GF-D8 (cell line): ENCODE measurements around the gene ADGRL1.

Source experiments
- DNase-seq: peaks from one replicate; lab custom pipeline; 2025; lab: John Stamatoyannopoulos, UW

The ADGRL1 gene

DNA sequence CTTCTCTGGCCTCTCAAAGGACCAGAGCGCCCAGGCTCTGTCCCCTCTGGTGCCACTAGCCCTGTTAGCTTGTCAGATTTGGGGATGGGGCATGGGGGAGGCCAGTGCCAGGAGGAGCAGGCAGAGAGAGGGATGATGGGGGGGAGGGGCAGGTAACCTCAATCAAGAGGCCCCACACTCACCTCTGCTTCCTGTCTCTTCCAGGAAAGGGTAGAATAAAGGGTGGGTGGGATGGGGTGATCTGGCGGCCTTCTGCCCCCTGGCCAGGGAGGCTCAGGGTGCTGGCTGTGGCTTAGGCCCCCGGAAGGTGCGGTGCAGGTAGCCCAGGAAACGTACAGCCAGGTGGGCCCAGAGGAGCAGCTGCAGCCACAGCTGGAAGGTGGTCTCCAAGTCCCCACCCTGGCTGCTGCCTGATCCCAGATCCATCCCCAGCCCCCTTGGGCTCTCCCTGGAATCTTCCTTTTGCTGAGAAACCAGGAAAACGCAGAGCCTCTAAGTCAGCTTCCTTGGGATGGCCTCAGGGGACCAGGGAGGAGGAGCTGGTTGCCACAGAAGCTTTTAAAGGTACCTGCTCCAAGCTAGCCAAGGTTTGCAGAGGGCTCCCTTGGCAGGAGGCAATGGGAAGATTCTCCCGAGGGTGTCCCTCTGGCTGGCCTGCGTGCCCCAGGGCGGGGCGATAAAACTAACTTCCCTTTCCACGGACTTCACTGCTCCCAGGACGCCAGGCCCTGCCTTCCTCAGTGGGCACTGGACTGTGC lies 93.7 kb downstream of the ADGRL1 start:
- DNase-seq, result no peak

GRCh38 chr19:14111486-14111885 lies 94.5 kb downstream of the ADGRL1 start:
- DNase-seq, result no peak

DNA sequence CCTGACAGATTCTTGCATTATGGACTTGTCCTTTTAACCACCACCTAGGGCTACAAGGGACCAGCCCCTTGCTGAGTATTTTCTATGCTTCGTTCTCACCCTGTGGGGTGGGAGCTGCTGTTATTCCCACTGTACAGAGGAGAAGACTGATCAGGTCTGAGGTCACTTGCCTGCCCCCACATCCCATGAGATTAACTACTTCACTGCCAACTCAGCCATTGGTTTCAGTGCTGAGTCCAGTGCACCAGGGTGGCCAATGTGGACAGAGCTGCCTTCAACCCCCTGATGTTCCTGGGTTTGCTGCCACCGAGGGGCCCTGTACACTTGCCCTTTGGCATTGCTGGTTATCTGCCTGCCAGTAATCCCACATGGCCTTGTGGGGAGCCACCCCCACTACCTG lies 95.3 kb downstream of the ADGRL1 start:
- no peak for DNase-seq

DNA sequence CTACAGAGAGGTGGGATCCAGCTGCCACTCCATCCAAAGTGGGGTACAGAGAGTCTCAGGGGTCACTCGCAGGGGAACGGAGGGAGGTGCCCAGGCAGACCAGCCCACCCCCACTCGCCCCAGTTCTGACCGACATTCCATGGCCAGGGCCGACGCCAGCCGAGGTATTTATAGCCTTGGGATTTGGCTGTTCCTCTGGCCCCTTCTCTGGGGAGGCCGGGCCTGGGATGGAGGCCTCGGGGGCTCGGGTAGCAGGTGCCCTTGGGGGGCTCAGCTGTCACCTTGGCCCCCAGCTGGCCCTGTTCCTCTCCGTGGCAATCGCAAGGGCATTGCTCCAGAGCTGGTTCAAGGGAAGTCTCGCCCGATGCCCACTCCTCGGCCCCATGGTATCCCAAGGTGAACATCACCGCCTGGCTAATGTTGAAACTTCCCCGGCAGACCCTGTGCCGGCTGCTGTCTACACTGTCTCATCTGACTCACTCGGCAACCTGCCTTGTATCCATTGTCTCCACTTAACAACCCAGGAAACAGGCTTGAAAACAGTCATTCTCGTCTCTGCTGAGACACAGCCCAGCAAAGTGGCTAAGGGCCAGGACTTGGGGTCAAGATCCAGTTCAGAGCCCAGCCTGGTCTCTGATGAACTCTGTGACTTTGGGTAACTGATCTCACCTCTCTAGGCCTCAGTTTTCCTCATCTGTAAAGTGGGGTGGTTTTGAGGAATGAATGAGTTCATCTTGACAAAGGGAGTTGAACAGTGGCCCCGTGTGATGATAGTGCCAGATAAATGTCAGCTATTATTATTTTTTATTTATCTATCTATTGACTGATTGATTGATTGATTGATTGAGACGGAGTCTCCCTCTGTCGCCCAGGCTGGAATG lies 98.1 kb downstream of the ADGRL1 start:
- no peak for DNase-seq

GRCh38 chr19:14106840-14107239 lies 99.1 kb downstream of the ADGRL1 start:
- DNase-seq, result no peak

GRCh38 chr19:14105680-14106079 lies 100.3 kb downstream of the ADGRL1 start:
- no peak for DNase-seq

GRCh38 chr19:14103310-14103709 lies 102.7 kb downstream of the ADGRL1 start:
- DNase-seq, result no peak

DNA sequence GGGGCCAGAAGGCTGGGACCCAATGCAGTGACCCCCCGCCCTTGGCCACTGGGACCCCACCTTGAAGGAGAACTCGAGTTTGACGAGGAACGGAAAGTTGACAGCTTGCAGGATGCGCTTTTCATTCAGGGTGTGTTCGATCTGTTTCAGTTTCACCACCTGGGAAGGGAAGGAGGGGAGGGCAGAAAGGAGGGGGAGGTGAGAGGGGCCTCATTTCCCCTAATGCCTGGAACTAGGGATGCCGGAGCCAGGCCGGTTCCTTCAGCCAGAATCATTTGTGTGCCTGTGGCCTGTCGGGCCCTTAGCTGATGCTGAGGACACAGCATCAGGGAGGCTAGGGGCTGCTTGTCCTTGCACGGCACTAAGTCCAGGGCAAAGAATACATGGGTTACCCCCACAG lies 103.2 kb downstream of the ADGRL1 start:
- DNase-seq, result no peak

- DNase-seq, result no peak
Observed at GRCh38 chr19:14102102-14102696, 103.8 kb downstream of the ADGRL1 start.

DNA sequence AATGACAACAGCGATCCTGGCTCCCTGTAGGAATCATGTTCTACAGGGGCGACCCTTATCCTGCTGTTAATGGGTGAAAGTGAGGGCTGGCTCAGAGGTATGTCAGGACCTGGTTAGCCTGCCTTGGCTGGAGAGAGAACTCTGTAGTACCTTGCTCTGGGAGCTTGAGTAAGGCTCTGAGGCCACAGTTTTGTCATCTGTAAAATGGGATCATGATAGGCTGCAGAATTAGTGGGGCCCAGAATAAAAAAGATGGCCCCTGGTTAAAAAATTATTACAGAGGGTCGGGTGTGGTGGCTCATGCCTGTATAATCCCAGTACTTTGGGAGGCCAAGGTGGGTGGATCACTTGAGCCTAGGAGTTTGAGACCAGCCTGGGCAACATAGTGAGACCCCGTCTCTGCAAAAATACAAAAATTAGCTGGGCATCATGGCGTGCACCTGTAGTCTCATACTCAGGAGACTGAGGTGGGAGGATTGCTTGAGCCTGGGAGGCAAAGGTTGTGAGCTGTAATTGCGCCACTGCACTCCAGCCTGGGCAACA lies 104.9 kb downstream of the ADGRL1 start:
- DNase-seq, result no peak
